Stimulated activated CD4-positive, alpha-beta T cell treated with anti-CD3 and anti-CD28 coated beads, Interleukin-1b, Interleukin-23, amount 100 ng/mL, for 4 hours (primary cell): ENCODE measurements around the gene SYNJ1.
A peak's percentile ranks its signal among the peaks of the same experiment; 100 is the strongest.
"Not testable (repeated sequence)": the region's sequence is repeated elsewhere in the genome, so short reads cannot be mapped to it uniquely, and the experiment has no call there.

Source experiments
- DNase-seq, 2 donors: peaks; one replicate each; pipeline ENCODE4 v3.0.0-alpha.2; 2020; ENCODE audit warnings: low read depth in 2 of 2

The SYNJ1 gene

DNA sequence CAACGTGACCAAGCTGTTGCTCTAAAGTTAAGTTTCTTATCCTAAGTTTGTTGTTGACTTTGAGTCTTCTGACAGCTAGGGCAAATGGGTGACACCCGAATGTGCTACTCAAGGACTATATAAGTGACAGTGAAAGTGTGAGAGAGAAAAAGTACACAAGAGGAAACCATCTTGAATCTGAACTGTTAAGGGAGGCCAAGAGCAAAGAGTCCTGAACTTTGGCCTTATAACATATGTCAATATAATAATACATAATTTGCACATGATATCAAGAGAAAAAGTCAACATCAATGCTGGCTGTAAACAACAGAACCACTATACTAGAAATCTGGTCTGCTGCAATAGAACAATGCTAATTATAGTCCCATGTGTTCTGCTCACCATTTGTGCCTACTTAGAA, 29.5 kb downstream of the SYNJ1 start:
- no peak for DNase-seq

DNA sequence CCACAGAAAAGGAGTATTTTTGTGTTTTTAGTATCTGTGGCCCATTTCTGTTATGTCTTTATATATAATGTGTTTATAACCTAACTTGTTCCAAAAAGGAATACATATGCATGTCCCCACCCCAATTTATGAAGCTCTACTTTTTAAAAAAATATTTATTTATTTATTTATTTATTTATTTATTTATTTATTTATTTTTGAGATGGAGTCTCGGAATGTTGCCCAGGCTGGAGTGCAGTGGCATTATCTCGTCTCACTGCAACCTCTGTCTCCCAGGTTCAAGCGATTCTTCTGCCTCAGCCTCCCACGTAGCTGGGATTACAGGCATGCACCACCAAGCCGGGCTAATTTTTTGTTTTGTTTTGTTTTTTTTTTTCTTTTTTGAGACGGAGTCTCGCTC, 32.3 kb downstream of the SYNJ1 start:
- not testable (repeated sequence) for DNase-seq

DNA sequence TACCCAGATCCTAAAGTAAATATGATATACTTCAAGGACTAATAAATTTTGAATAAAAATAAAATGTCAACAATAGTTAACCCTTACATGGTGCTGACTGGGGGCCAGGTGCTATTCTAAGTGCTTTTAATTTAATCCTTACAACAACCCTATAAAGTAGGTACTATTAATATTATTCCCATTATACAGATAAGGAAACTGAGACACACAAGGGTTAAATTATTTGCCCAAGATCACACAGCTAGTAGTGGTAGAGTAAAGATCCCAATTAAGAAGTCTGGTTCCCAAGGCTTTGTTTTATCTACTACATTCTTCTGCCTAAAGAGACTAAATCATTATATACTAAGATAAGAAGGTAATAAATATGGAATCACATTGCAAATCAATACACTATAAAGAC, 34.2 kb downstream of the SYNJ1 start:
- no peak for DNase-seq

DNA sequence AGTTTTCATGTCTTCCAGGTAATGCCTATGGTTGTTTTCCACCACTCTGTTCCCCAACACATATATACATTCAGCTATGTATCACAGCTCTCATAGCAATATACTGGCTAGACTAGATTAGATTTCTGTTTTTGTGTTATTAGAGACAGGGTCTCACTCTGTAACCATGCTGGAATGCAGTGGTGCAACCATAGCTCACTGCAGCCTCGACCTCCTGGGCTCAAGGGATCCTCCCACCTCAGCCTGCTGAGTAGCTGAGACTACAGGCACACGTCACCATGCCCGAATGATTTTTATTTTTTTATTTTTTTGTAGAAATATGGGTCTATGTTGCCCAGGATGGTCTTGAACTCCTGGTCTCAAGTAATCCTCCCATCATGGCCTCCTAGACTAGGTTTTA, 37.7 kb downstream of the SYNJ1 start:
- DNase-seq = no peak

DNA sequence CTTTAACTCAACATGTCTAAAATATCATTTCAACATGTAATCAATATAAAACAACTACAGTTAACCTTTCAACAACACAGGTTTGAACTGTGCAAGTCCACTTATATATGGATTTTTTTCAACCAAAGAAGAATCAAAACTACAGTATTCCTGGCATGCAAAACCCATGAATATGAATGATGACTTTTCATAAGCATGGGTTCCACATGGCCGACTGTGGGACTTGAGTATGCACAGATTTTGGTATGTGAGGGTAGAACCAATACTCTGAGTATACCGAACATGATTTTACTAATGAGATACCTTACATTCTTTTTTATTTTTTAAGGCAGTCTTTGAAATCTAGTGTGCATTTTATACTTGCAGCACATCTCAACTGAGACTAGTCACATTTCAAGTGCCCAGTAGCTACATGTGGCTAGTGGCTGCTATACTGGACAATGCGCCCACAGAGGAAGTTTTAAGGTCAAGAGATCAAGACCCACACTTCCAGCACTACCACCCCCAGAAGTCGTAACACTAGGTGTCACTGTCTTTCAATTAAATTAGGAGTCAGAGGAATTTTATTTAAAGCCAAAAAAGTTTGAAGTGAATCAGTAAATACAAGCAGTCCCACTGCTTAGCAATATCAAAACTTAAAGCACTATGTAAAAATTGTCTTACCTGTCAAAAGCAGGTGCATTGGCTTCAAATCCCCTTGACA, 40.0 kb downstream of the SYNJ1 start:
- no peak for DNase-seq

DNA sequence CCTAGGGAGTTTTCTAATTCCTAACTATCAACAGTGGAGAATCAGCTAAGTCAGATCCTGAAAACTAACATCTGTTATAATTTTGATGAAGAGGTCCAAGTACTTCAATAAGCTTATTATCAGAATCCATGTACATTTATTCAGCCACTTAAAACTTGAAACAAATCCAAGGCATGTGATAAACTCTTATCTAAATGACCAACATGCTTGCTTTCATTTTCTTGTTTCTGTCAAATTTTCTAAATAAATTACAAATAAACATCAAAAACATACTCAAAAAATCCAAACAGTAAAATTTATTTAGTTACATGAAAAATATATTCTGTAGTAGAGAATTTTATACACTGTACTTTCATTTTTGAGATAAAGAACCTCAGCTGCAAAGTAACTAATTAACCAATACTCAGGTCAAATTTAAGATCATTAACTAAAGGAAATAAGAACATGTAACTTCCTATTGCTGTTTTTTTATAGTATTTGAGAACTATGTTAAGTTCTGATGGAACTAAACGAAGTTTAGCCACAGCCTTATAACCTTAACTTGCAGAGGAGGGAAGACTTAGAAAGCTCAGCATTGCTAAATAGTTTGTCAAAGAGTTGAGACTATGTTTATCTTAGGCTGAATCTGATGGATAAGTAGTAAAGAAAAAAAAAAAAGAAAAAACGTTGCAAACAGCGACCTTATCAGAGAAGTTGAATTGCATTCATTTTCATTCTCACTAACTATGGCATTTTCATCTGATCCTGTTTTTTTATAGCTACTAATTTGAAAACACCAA, 44.9 kb downstream of the SYNJ1 start:
- no peak for DNase-seq

DNA sequence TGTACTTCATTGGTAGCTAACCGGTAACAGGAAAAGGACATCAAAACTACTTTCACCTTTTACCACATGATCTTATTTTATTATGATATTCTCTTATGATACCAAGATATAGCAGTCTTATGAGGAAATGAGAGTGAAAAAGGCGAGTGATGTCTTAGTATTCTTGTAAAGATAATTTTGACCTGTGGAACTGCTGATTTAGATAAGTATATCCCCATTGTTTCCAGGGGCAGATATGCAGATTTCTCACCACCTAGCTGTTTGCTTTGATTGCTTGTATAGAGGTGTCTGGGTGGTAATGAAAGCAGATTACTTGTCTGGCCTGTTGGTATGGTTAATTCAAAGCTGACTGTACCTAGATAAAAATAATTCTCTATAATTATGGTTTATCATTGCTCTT, 53.1 kb downstream of the SYNJ1 start:
- DNase-seq = no peak

DNA sequence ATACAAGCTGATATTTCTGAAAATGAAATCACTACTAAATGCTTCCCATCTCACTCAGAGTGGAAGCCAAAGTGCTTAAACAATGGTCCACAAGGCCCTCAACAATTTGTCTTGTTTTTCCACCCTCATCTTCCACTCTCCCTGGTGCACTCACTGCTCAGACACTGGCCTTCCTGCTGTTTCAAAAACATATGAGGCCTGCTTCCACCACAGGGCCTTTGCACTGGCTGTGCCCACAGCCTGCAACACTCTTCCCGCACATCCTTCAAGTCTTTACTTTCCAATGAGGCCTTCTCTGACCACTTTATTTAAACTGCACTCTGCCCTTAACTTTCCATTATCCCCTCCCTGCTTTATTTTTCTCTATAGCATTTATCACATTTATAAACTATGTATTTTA, 53.8 kb downstream of the SYNJ1 start:
- no peak for DNase-seq

DNA sequence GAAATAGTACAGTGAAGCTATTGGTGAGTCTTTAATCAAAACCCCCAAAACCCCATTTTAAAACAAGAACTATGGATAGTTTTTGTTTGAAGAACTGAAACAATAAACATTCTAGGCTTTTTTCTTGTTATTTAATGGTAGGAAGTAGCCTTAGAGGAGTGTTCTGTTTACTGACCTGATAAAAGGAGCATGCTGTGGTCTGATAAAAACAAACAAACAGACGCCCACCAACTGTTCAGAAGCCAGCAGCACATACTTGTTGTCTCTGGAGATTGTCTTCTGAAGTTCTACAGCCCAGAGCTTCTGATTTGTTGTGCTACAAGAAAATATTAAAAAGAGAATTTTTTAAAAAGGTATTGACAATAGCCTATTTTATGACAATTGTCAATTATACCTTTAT, 61.6 kb downstream of the SYNJ1 start:
- DNase-seq = no peak

DNA sequence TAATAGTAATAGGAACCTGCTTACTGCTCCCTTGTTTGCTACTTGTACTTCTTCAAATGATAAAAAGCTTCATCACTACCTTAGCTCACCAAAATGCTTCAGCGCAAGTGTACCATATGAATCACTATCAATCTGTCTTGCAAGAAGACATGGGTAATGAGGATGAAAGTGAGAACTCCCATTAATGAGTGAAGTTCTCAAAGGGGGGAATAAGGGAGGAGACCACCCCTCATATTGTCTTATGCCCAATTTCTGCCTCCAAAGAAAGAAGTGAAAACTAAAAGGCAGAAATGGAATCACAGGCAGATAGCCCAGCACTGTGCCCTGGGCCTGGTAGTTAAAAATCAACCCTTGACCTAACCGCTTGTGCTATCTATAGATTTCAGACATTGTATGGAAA, 63.7 kb downstream of the SYNJ1 start:
- DNase-seq = not testable (repeated sequence)

DNA sequence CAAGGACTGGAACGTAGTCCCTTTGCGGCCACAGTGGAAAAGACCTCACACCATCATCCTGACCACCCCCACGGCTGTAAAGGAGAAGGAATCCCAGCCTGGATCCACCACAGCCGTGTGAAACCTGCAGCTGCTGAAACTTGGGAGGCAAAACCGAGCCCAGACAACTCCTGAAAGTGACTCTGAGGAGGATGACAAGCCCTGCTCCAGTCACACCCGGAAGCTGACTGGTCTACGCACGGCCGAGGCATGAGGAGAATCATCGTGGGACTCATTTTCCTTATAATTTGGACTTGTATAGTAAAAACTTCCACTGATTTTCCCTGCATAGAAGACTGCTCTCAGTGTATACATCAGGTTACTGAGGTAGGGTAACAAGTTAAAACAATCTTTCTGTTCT, 65.8 kb downstream of the SYNJ1 start:
- DNase-seq = not testable (repeated sequence)

DNA sequence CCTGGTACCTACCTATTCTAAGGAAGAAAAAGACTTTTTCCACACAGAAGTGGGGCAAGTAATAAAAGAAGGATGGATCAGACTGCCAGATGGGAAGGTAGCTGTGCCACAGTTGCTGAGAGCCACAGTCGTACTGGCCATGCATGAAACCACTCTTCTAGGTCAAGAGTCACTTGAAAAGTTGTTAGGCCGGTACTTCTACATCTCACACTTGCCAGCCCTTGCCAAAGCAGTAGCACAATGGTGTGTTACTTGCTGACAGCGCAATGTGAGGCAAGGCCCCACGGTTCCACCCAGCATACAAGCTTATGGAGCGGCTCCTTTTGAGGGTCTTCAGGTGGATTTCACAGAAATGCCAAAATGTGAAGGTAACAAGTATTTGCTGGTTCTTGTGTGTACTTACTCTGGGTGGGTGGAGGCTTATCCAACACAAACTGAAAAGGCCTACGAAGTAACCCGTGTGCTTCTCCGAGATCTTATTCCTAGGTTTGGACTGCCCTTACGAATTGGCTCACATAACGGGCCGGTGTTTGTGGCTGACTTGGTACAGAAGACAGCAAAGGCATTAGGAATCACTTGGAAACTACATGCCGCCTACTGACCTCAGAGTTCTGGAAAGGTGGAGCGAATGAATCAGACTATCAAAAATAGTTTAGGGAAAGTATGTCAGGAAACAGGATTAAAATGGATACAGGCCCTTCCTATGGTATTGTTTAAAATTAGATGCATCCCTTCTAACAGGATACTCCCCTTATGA, 66.6 kb downstream of the SYNJ1 start:
- not testable (repeated sequence) for DNase-seq

DNA sequence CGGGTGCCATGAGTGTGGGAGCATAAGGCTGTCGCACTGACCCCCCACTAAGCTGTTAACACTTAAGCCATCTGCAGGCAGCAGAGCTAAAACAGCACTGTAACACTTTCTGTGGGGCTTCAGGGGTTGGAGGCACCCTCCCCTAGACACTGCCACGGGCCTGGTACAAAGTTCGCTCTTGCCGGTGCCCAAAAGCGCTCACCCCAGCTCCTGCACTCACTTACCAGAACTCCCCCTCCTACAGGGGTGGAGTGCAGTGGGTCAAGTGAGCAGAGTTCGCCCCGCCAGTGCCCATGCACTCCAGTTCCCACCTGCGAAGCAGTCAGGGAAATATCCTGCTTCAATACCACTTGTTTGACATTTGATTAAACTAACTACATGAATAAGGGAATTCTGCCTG, 69.3 kb downstream of the SYNJ1 start:
- DNase-seq = no peak

DNA sequence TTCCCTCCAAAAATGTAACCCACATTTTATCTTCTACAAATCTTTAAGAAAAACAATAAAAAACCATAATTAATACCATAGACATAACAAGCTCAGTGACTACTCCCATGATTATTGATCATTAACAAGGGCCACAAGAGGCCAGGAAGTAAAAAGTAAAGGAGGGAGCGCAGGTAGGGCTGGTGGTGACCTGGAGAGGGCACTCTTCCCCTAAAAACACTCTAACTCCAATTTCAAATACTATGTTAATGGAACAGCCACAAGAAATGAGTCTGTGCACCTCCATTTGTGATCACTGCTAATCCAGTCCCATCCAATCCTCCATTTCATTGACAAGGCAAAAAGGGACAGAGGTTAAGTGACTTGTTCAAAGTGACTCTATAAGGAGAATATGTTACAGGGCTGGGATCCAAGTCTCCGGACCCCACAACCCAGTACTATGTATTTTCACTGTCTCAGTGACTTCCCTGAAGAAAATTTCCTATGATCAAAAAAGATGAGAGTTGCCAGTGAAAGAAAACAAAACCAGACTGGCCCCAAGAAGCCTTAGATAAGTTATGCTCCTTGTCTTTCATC, 74.4 kb downstream of the SYNJ1 start:
- peak in 1 of 2 donors; percentile 8 for DNase-seq

DNA sequence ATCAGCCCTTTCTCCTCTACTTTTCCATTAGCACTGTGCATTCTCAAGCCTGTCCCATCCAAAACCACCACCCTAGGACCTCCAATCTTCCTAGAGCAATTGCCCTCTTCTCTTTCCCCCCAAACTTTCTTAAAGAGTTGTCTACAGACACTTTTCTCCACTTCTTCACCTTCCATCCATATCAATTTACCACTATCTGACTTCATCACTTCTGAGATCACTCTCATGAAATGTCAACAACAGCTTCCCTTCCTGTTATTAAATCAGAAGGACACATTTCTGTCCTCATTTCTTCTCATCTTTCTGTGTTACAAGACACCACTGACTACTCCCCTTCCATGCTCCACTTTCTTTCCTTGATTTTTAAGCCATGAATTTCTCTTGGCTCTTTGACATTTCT, 79.6 kb downstream of the SYNJ1 start:
- DNase-seq = no peak

DNA sequence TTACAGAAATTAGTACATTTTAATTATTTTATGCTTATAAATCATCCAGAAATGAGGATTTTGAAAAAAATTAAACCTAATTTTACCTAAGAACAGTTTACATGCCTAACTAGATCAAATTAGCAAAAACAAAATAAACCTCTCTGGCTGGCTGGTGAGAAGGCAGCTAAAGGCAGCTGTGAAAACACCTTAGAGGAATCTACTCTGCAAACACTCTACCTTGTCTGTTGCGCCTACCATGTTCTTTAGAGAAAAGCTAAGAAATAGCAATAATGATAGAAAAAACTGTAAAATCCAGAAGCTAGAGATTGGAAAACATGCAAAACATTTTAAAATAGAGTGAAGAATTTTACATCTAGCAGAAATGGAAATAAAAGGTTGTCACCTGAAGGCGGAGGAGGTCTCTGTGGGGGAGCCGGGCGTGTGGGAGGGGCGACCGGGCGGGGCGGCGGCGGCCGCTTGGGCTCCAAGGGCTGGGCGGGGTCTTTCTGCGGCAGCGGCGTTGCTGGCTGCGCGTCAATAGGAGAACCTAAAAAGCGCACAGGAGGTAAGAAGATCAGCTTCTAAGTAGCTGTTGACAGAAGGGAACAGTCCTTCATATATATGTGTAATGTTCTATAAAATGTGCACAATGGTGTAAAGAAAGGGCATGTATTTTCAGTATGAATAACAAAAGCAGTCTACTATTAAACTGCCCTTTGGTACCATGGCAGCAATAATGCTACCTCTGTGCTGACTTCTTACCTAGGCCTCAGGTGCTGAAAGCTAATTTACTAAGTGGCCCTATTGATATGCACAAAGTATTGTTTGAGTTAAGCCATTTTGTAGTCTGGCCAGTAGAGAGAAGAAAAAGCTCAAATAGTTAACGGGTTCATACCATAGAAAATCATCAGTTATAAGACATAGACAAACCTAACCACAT, 82.3 kb downstream of the SYNJ1 start:
- DNase-seq = no peak

DNA sequence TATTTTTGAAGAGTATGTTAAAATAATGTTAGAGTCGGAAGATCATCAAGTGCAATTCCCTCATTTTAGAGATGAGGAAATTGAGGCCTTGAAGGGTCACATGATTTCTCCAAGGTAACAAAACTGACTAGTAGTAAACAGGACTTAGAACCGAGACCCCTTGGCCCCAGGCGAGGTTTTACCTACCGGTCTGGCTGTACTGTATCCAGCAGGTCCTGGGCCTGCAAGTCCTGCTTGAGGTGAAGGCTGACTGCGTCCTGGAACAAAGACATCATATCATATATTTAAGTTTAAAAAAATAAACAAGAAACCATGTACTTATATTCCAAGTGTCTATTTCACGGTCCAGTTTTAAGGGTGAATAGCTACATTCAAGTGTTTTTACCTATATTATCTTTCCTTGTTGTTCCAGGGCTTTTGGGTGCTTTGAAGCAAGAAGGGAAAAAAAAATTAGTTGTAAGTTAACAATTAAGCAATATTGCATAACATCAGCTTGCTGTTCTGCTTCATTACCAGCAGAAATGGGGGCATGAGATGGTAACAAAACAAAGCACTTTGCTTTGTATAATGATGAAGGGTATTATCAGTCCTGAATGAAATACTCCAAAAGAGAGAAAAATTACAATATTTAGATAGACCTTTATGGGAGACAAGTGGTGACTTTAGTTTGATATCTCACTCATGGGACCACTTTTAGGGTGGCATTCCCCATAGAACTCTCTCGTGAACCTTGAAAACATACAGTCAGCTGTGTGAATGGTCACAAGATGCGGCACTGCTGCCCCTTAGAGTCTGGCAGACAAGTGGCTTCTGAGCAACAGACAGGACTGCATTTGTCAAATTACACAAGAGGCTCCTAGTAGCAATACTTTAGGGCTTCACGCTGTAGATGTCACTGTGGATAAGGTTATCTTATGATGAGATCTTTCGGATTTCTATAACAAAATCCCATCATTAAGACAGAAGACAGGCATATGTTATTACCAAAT, 85.8 kb downstream of the SYNJ1 start:
- DNase-seq = no peak

DNA sequence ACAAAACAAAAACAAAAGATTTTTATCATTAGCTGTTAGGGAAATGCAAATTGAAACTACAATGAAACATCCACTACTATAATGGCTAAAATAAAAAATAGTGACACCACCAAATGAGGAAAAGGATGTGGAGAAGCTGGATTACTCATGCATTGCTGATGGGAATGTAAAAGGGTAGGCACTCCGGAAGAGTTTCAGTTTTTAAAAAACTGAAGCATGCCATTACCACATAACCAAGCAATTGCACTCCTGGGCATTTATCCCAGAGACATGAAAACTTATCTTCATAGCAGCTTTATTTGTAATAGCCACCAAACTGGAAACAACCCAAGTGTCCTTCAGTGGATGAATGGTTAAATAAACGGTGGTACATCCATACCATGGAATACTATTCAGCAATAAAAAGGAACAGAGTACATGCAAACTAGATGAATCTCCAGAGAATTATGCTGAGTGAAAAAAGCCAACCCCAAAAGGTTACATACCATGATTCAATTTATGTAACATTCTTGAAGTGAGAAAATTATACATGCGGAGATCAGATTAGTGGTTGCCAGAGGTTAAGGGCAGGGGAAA, 101.1 kb downstream of the SYNJ1 start:
- DNase-seq = no peak

DNA sequence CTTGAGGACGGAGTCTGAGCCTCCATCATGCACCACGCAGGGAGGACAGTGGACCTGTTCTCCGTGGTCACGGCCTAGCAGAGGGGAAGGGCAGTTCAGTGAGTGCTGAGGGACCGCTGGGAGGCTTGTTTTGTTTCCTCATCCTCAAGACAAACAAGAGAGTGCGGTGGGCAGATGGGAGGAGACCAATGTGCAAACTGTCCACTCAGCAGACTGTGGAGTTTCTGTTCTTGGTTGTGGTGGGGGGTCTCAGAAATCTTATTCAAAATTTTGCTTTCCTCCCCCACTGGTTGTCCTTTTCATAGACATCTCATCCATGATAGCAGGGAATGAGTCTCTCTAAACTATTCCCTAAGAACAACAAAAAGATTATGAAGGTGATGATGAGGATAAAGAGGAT, 109.6 kb downstream of the SYNJ1 start:
- not testable (repeated sequence) for DNase-seq
